Peyer's patch (tissue), 4 donors: ENCODE results near the gene TSPEAR. TPM values are rescaled to one million over a fixed set of nuclear protein-coding genes. Genes with fewer than 3 reads are reported as not detected.

Experiments used
- DNase-seq, 3 donors: peaks; one replicate each; pipeline ENCODE4 v3.0.0-alpha.2; 2017 to 2019
- H3K27ac ChIP-seq, 4 donors: fragments of 200-600 bp; sonication (generic); one replicate each; pipeline ENCODE4 v1.5.1; 2016 to 2019
- H3K27me3 ChIP-seq, 2 donors: fragments of 200-600 bp; sonication (generic); one replicate each; pipeline ENCODE4 v1.5.1; 2019
- H3K36me3 ChIP-seq, 3 donors: fragments of 200-600 bp; sonication (generic); one replicate each; pipeline ENCODE4 v1.5.1; 2016 to 2019
- H3K4me1 ChIP-seq, 4 donors: fragments of 200-600 bp; sonication (generic); one replicate each; pipeline ENCODE4 v1.5.1; 2016 to 2019
- H3K4me3 ChIP-seq, 4 donors: fragments of 200-600 bp; sonication (generic); 1 replicate in 3 of 4; 2 replicates in 1 of 4; pipeline ENCODE4 v1.5.1; 2016 to 2019; ENCODE audit warnings: mild to moderate bottlenecking in 1 of 4
- H3K9me3 ChIP-seq, 4 donors: fragments of 200-600 bp; sonication (generic); one replicate each; pipeline ENCODE4 v1.5.1; 2016 to 2019; ENCODE audit warnings: mild to moderate bottlenecking in 1 of 4
- CTCF ChIP-seq, 6 experiments: fragments of 450-650 bp in 4 of 6; fragments of 200-600 bp in 2 of 6; sonication (generic) in 1 of 6; IDR thresholded peaks; one replicate each; pipeline ENCODE4 v1.5.1; 2017 to 2019; ENCODE audit warnings: antibody characterized with exemption in 6 of 6, mild to moderate bottlenecking in 3 of 6, moderate library complexity in 1 of 6
- POLR2A ChIP-seq, 2 donors: fragments of 450-650 bp; IDR thresholded peaks; one replicate each; pipeline ENCODE4 v1.5.1; 2017; ENCODE audit warnings: antibody characterized with exemption in 2 of 2, mild to moderate bottlenecking in 2 of 2, moderate library complexity in 2 of 2
- total RNA-seq, 4 donors: library from RNA; depleted of rRNA; stranded (reverse); fragments of >200 nt; gene quantifications; one replicate each; pipeline ENCODE4 v1.1.0, GENCODE V29; 2016

The TSPEAR gene
- total RNA-seq, 4 donors from 2014 or later = 0.47 TPM; not detected in 3

- Histone ChIP-seq H3K27me3 (no peaks in the 10 kb centered on the region), H3K9me3 (no peaks in the 10 kb centered on the region), H3K27ac (no peak overlapping the region), H3K4me1 (no peaks in the 10 kb centered on the region), H3K4me3 (no peak overlapping the region), H3K36me3 (no peaks in the 10 kb centered on the region)
- peak in 1 of 3 donors; percentile 34 for DNase-seq
- TF ChIP-seq POLR2A (IDR thresholded peaks at IDR 0.05) (no peak), CTCF (IDR thresholded peaks at IDR 0.05) (no peak)
Measured at GRCh38 chr21:44464351-44464750, 247.0 kb downstream of the TSPEAR start.

GRCh38 chr21:44463724-44464123 lies 247.6 kb downstream of the TSPEAR start:
- TF ChIP-seq CTCF (IDR thresholded peaks at IDR 0.05) = no peak
- H3K27ac ChIP-seq = no peak overlapping the region
- no peaks in the 10 kb centered on the region for H3K27me3 ChIP-seq
- DNase-seq = peak in 1 of 3 donors; percentile 39
- no peaks in the 10 kb centered on the region for H3K4me1 ChIP-seq
- H3K9me3 ChIP-seq = no peaks in the 10 kb centered on the region
- no peaks in the 10 kb centered on the region for H3K36me3 ChIP-seq
- H3K4me3 ChIP-seq = no peak overlapping the region

- Histone ChIP-seq H3K27me3 (no peaks in the 10 kb centered on the region), H3K4me3 (no peak overlapping the region), H3K4me1 (no peaks in the 10 kb centered on the region), H3K9me3 (no peaks in the 10 kb centered on the region), H3K27ac (no peak overlapping the region), H3K36me3 (no peaks in the 10 kb centered on the region)
- peak in 1 of 3 donors; percentile 24 for DNase-seq
- TF ChIP-seq CTCF (IDR thresholded peaks at IDR 0.05) (no peak), POLR2A (IDR thresholded peaks at IDR 0.05) (no peak)
Measured at GRCh38 chr21:44462834-44463200, 248.6 kb downstream of the TSPEAR start.

- H3K36me3 ChIP-seq = no peaks in the 10 kb centered on the region
- no peak for TF ChIP-seq POLR2A (IDR thresholded peaks at IDR 0.05)
- no peak overlapping the region for H3K4me3 ChIP-seq
- no peaks in the 10 kb centered on the region for H3K9me3 ChIP-seq
- H3K4me1 ChIP-seq = no peaks in the 10 kb centered on the region
- no peak overlapping the region for H3K27ac ChIP-seq
- no peaks in the 10 kb centered on the region for H3K27me3 ChIP-seq
- peak in 1 of 3 donors; percentile 40 for DNase-seq
Measured at GRCh38 chr21:44462086-44462833, 249.1 kb downstream of the TSPEAR start.

GRCh38 chr21:44461464-44462001 lies 249.8 kb downstream of the TSPEAR start:
- Histone ChIP-seq H3K4me1 (peaks cover 0 to under 1% (median 0%) of the 10 kb centered on the region in 4 donors), H3K9me3 (no peaks in the 10 kb centered on the region), H3K27ac (no peak overlapping the region), H3K36me3 (no peaks in the 10 kb centered on the region), H3K4me3 (no peak overlapping the region), H3K27me3 (no peaks in the 10 kb centered on the region)
- peak in 1 of 3 donors; percentile 33 for DNase-seq
- TF ChIP-seq POLR2A (IDR thresholded peaks at IDR 0.05) = no peak
- TF ChIP-seq CTCF (IDR thresholded peaks at IDR 0.05) = peak in 1 of 6 experiments; percentile 4

GRCh38 chr21:44461005-44461404 lies 250.4 kb downstream of the TSPEAR start:
- TF ChIP-seq POLR2A (IDR thresholded peaks at IDR 0.05) (no peak), CTCF (IDR thresholded peaks at IDR 0.05) (no peak)
- no peaks in the 10 kb centered on the region for H3K27me3 ChIP-seq

More at GRCh38 chr21:44461005-44461404, 250.4 kb downstream of the TSPEAR start:
- Histone ChIP-seq H3K36me3 (no peaks in the 10 kb centered on the region), H3K27ac (no peak overlapping the region), H3K4me3 (no peak overlapping the region), H3K9me3 (no peaks in the 10 kb centered on the region), H3K4me1 (peaks cover 0 to 5% (median 3%) of the 10 kb centered on the region in 4 donors)
- DNase-seq = peak in 1 of 3 donors; percentile 38
